Stimulated activated CD4-positive, alpha-beta T cell treated with anti-CD3 and anti-CD28 coated beads, Interleukin-2, amount 100 ng/mL, for 24 hours (primary cell): Measurements from ENCODE around the gene EFCAB7.

Source experiments
- DNase-seq, 2 donors: peaks; one replicate each; pipeline ENCODE4 v3.0.0-alpha.2; 2020

EFCAB7 gene

GRCh38 chr1:63522891-63523728 lies at the start of gene EFCAB7, which contains the start of gene ITGB3BP:
Gene EFCAB7 (plus strand): TSS chr1:63523525. CDS start chr1:63525573, 2,048 bp downstream.
Gene ITGB3BP (minus strand): TSS chr1:63523225. CDS start chr1:63523133, 92 bp downstream.
- DNase-seq: peak; percentile 83 to 84

GRCh38 chr1:63475761-63476160 lies 47.6 kb upstream of the EFCAB7 start:
- DNase-seq: no peak

- DNase-seq: no peak
Observed at GRCh38 chr1:63480057-63480456, 43.3 kb upstream of the EFCAB7 start.

- no peak for DNase-seq
Observed at GRCh38 chr1:63486629-63487028, 36.7 kb upstream of the EFCAB7 start.

- no peak for DNase-seq
Observed at GRCh38 chr1:63487336-63488065, 35.8 kb upstream of the EFCAB7 start.

GRCh38 chr1:63497577-63497976 lies 25.7 kb upstream of the EFCAB7 start:
- no peak for DNase-seq

GRCh38 chr1:63498106-63498505 lies 25.2 kb upstream of the EFCAB7 start:
- DNase-seq: no peak

GRCh38 chr1:63501256-63501655 lies 22.1 kb upstream of the EFCAB7 start:
- no peak for DNase-seq

- no peak for DNase-seq
Observed at GRCh38 chr1:63506782-63507181, 16.5 kb upstream of the EFCAB7 start.

- no peak for DNase-seq
Observed at GRCh38 chr1:63509718-63510117, 13.6 kb upstream of the EFCAB7 start.

GRCh38 chr1:63512584-63512983 lies 10.7 kb upstream of the EFCAB7 start:
- no peak for DNase-seq

GRCh38 chr1:63516629-63517028 lies 6.7 kb upstream of the EFCAB7 start:
- no peak for DNase-seq

GRCh38 chr1:63523738-63524137 lies 413 bp downstream of the EFCAB7 start:
- DNase-seq: no peak

- no peak for DNase-seq
Observed at GRCh38 chr1:63524201-63524600, 876 bp downstream of the EFCAB7 start.

GRCh38 chr1:63532727-63533126 lies 9.4 kb downstream of the EFCAB7 start:
- DNase-seq: no peak

GRCh38 chr1:63533931-63534330 lies 10.6 kb downstream of the EFCAB7 start:
- DNase-seq: no peak

- DNase-seq: no peak
Observed at GRCh38 chr1:63534406-63534805, 11.1 kb downstream of the EFCAB7 start.

- no peak for DNase-seq
Observed at GRCh38 chr1:63537006-63537405, 13.7 kb downstream of the EFCAB7 start.

- no peak for DNase-seq
Observed at GRCh38 chr1:63537940-63538339, 14.6 kb downstream of the EFCAB7 start.

GRCh38 chr1:63545780-63546179 lies 22.5 kb downstream of the EFCAB7 start:
- DNase-seq: no peak

- no peak for DNase-seq
Observed at GRCh38 chr1:63547621-63548294, 24.4 kb downstream of the EFCAB7 start.

GRCh38 chr1:63548303-63548702 lies 25.0 kb downstream of the EFCAB7 start:
- DNase-seq: no peak

- no peak for DNase-seq
Observed at GRCh38 chr1:63548877-63549276, 25.6 kb downstream of the EFCAB7 start.

GRCh38 chr1:63555480-63555879 lies 32.2 kb downstream of the EFCAB7 start:
- DNase-seq: no peak
